Measurements from ENCODE around the gene GANAB.

GRCh38 chr11:62608776-62609175 lies 37.6 kb downstream of the GANAB start:
- no peak for TF ChIP-seq CTCF (conservative IDR thresholded peaks at IDR 0.05; ENCODE audit: low read length)
- no peak for TF ChIP-seq EZH2phosphoT487 (IDR thresholded peaks at IDR 0.05; ENCODE audit: borderline replicate concordance)
